Breast epithelium (tissue), 4 donors: ENCODE measurements around the gene MRTFA. TPM values are rescaled to one million over a fixed set of nuclear protein-coding genes. Genes with fewer than 3 reads are reported as not detected.
A peak's percentile ranks its signal among the peaks of the same experiment; 100 is the strongest.

ENCODE experiments used
- DNase-seq, 2 donors: peaks; one replicate each; pipeline ENCODE4 v3.0.0-alpha.2; 2019; ENCODE audit warnings: low spot score in 2 of 2
- H3K27ac ChIP-seq, 2 donors: fragments of 200-600 bp; sonication (generic) in 1 of 2; one replicate each; pipeline ENCODE4 v1.5.1; 2016 to 2019; ENCODE audit warnings: mild to moderate bottlenecking in 1 of 2
- H3K27me3 ChIP-seq, 2 donors: fragments of 200-600 bp; sonication (generic) in 1 of 2; one replicate each; pipeline versions ENCODE4 v1.5.1 to v1.6.0; 2017 to 2019; ENCODE audit warnings: control low read depth in 1 of 2, mild to moderate bottlenecking in 1 of 2
- H3K36me3 ChIP-seq: fragments of 200-600 bp; one replicate; pipeline ENCODE4 v1.5.1; 2019
- H3K4me1 ChIP-seq, 2 donors: fragments of 200-600 bp; sonication (generic); one replicate each; pipeline ENCODE4 v1.5.1; 2016 to 2019; ENCODE audit warnings: control low read depth in 1 of 2
- H3K4me3 ChIP-seq, 3 donors: fragments of 200-600 bp; sonication (generic); 1 replicate in 2 of 3; 2 replicates in 1 of 3; pipeline ENCODE4 v1.5.1; 2016 to 2019; ENCODE audit warnings: mild to moderate bottlenecking in 3 of 3, moderate library complexity in 2 of 3
- H3K9me3 ChIP-seq, 2 donors: fragments of 200-600 bp; sonication (generic) in 1 of 2; one replicate each; pipeline ENCODE4 v1.5.1; 2016 to 2019; ENCODE audit warnings: control low read depth in 1 of 2
- POLR2A ChIP-seq: fragments of 450-650 bp; IDR thresholded peaks from one replicate; pipeline ENCODE4 v1.6.1; 2016; ENCODE audit warnings: antibody characterized with exemption, mild to moderate bottlenecking, moderate library complexity
- POLR2AphosphoS5 ChIP-seq, 3 donors: sonication (generic); formaldehyde crosslinking; IDR thresholded peaks; one replicate each; pipeline ENCODE4 v1.6.1; 2017; ENCODE audit warnings: antibody characterized with exemption in 3 of 3
- intact Hi-C: fragments of 100-400 bp; cut with DNase I; formaldehyde crosslinking; loops from one replicate; pipeline ENCODE4 v1.15.1; 2023; ENCODE audit warnings: low total_unique reads
- total RNA-seq, 3 donors: library from RNA; depleted of rRNA; stranded (reverse); fragments of >200 nt; gene quantifications; one replicate each; pipeline ENCODE4 v1.1.0, GENCODE V29; 2016
- TF ChIP-seq, protein P1 (sequence below), 3 donors: fragments of 450-650 bp; IDR thresholded peaks; one replicate each; pipeline ENCODE4 v1.5.1; 2016 to 2017; ENCODE audit warnings: antibody characterized with exemption in 3 of 3, mild to moderate bottlenecking in 3 of 3, moderate library complexity in 3 of 3

The MRTFA gene
- total RNA-seq, 3 donors from 2014 or later = 47.0 to 69.2 (median 65.7) TPM

DNA sequence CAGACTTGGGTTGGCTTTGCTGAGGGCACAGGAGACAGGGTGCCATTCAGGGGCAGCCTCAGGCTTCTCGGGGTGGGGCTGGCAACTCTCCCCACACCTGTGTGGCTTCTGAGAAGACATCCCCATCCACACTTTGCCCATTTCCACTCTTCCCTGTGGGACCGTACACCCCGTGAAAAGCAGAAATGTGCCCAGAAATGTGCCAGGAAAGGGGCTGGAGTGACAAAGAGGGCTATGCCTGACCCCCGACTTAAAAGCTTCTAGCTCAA, 215.5 kb downstream of the MRTFA start:
- intact Hi-C loops = no loop called here
- Histone ChIP-seq H3K4me1 (peaks cover 0 to 2% of the 10 kb centered on the region in 2 donors), H3K9me3 (no peaks in the 10 kb centered on the region), H3K27ac (no peak overlapping the region), H3K27me3 (no peaks in the 10 kb centered on the region), H3K36me3 (peaks cover 7% of the 10 kb centered on the region), H3K4me3 (no peak overlapping the region)
- no peak for TF ChIP-seq POLR2AphosphoS5 (IDR thresholded peaks at IDR 0.05)
- TF ChIP-seq, protein P1, sequence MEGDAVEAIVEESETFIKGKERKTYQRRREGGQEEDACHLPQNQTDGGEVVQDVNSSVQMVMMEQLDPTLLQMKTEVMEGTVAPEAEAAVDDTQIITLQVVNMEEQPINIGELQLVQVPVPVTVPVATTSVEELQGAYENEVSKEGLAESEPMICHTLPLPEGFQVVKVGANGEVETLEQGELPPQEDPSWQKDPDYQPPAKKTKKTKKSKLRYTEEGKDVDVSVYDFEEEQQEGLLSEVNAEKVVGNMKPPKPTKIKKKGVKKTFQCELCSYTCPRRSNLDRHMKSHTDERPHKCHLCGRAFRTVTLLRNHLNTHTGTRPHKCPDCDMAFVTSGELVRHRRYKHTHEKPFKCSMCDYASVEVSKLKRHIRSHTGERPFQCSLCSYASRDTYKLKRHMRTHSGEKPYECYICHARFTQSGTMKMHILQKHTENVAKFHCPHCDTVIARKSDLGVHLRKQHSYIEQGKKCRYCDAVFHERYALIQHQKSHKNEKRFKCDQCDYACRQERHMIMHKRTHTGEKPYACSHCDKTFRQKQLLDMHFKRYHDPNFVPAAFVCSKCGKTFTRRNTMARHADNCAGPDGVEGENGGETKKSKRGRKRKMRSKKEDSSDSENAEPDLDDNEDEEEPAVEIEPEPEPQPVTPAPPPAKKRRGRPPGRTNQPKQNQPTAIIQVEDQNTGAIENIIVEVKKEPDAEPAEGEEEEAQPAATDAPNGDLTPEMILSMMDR (IDR thresholded peaks at IDR 0.05) = no peak
- TF ChIP-seq POLR2A = no peak
- peak in 1 of 2 donors; percentile 31 for DNase-seq

DNA sequence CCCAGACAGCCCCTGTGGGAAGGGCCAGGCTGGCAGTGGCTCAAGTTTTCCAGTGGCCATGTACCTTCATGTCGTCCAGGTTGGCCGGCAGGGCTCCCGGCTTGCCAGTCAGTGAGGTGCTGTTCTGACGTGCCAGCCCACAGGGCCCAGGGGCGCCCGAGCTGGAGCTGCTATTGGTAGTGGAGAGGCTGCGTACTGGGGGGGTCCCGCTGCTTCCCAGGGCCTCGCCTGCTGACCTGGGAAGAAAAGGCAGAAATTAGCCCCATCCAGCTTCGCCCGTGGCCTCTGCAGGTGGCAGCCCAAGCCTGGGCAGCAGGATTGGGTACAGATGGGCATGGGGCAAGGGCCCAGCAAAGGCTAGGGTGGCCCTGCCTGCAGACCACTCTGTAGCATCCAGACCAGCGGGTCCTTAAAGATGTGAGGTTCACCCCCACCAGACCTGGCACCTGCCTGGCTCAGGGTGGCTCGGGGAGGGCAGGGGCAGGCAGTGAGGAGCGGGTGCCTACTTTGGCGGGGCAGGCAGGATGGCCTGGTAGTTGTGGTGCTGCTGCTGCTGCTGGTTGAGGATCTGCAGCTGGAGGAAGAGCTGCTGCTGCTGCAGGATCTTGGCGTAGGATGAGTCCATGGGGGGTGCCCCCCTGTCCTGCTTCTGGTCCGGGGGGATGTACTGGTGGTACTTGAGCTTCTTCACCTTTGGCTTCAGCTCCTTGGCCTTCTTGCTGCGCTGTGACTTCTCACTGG, 216.0 kb downstream of the MRTFA start:
- no peak for TF ChIP-seq POLR2A
- no peak for TF ChIP-seq POLR2AphosphoS5 (IDR thresholded peaks at IDR 0.05)
- TF ChIP-seq, protein P1 (IDR thresholded peaks at IDR 0.05) = no peak
- intact Hi-C loops = no loop called here

DNA sequence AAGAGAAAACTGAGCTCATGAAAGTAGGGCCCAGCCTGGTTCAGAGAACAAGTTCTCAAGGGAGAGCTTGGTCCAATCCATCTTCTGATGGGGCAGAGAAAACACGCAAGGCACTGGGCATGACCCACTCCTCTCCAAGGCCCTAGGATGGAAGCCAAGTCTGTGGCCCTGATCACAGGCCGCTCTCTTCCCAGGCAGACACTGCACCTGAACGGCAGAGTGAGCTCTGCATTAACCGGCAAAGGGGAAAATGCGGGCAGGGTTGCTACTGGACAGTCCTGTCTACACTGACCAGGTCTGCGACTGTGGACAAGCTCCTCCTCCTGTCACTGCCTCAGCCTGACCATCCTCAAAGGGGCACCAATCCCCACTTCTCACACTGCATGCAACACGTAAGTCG, 216.8 kb downstream of the MRTFA start:
- H3K9me3 ChIP-seq = no peaks in the 10 kb centered on the region
- TF ChIP-seq, protein P1 (IDR thresholded peaks at IDR 0.05) = no peak
- TF ChIP-seq POLR2A = no peak
- no peak for TF ChIP-seq POLR2AphosphoS5 (IDR thresholded peaks at IDR 0.05)
- no peak overlapping the region for H3K27ac ChIP-seq
- H3K4me3 ChIP-seq = no peak overlapping the region
- DNase-seq = peak in 1 of 2 donors; percentile 12
- intact Hi-C loops = no loop called here
- H3K36me3 ChIP-seq = peaks cover 7% of the 10 kb centered on the region
- H3K27me3 ChIP-seq = no peaks in the 10 kb centered on the region
- peaks cover 0 to 2% of the 10 kb centered on the region in 2 donors for H3K4me1 ChIP-seq

More for the DNA sequence above, 216.0 kb downstream of the MRTFA start:
- H3K4me1 ChIP-seq = peaks cover 0 to 2% of the 10 kb centered on the region in 2 donors
- no peaks in the 10 kb centered on the region for H3K27me3 ChIP-seq
- DNase-seq = peak in 1 of 2 donors; percentile 49
- H3K27ac ChIP-seq = no peak overlapping the region
- no peaks in the 10 kb centered on the region for H3K9me3 ChIP-seq
- H3K36me3 ChIP-seq = peaks cover 7% of the 10 kb centered on the region
- H3K4me3 ChIP-seq = no peak overlapping the region

- H3K36me3 ChIP-seq = peaks cover 7% of the 10 kb centered on the region
- intact Hi-C loops = no loop called here
- peaks cover 0 to under 1% of the 10 kb centered on the region in 2 donors for H3K4me1 ChIP-seq
- no peaks in the 10 kb centered on the region for H3K27me3 ChIP-seq
- peak overlapping the region in 1 of 2 donors; percentile 19 for H3K27ac ChIP-seq
- peak in 1 of 2 donors; percentile 48 for DNase-seq
- peak overlapping the region in 1 of 3 donors; percentile 6 for H3K4me3 ChIP-seq
- no peak for TF ChIP-seq POLR2AphosphoS5 (IDR thresholded peaks at IDR 0.05)
- TF ChIP-seq, protein P1 (IDR thresholded peaks at IDR 0.05) = no peak
- no peak for TF ChIP-seq POLR2A
- no peaks in the 10 kb centered on the region for H3K9me3 ChIP-seq
Observed at GRCh38 chr22:40418366-40419201, 217.9 kb downstream of the MRTFA start.

GRCh38 chr22:40417881-40418280, 218.6 kb downstream of the MRTFA start:
- H3K4me3 ChIP-seq = no peak overlapping the region
- TF ChIP-seq POLR2A (no peak), POLR2AphosphoS5 (IDR thresholded peaks at IDR 0.05) (no peak)
- TF ChIP-seq, protein P1 (IDR thresholded peaks at IDR 0.05) = no peak
- no peaks in the 10 kb centered on the region for H3K4me1 ChIP-seq
- H3K27ac ChIP-seq = peak overlapping the region in 1 of 2 donors; percentile 19
- intact Hi-C loops = no loop called here
- peak in 1 of 2 donors; percentile 38 for DNase-seq
- H3K36me3 ChIP-seq = peaks cover 7% of the 10 kb centered on the region
- no peaks in the 10 kb centered on the region for H3K27me3 ChIP-seq
- no peaks in the 10 kb centered on the region for H3K9me3 ChIP-seq
